Right hindlimb (tissue), 1 donor: ENCODE data around the gene LRP5.
"Not testable (repeated sequence)": the region's sequence is repeated elsewhere in the genome, so short reads cannot be mapped to it uniquely, and the experiment has no call there.

Experiments used
- DNase-seq: peaks from one replicate; pipeline ENCODE4 v3.0.0-alpha.2; 2018

LRP5 gene

GRCh38 chr11:68424981-68425865, 112.8 kb downstream of the LRP5 start:
- no peak for DNase-seq

- no peak for DNase-seq
These were observed 113.5 kb downstream of the LRP5 start for GRCh38 chr11:68425866-68426380.

GRCh38 chr11:68429661-68430060, 117.3 kb downstream of the LRP5 start:
- DNase-seq: no peak

GRCh38 chr11:68430384-68430783, 118.0 kb downstream of the LRP5 start:
- DNase-seq: no peak

DNA sequence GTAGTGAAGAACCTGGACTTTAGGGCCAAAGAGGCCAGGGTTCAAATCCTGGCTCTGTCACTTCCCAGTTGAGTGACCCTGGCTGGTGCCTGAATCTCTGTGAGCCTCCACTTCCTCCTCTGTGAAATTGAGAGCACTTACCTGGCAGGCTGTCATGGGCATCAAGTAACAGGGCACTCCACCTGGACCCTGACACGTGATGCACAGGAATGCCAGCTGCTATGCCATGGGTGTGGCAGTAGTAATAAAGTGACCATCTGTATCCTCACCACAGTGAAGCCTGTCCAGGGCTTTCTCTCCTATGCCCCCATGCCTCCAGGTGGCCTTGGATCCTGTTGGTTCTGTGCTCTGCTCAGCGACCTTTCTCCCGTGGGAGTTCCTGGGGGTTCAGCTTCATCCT, 118.4 kb downstream of the LRP5 start:
- no peak for DNase-seq

DNA sequence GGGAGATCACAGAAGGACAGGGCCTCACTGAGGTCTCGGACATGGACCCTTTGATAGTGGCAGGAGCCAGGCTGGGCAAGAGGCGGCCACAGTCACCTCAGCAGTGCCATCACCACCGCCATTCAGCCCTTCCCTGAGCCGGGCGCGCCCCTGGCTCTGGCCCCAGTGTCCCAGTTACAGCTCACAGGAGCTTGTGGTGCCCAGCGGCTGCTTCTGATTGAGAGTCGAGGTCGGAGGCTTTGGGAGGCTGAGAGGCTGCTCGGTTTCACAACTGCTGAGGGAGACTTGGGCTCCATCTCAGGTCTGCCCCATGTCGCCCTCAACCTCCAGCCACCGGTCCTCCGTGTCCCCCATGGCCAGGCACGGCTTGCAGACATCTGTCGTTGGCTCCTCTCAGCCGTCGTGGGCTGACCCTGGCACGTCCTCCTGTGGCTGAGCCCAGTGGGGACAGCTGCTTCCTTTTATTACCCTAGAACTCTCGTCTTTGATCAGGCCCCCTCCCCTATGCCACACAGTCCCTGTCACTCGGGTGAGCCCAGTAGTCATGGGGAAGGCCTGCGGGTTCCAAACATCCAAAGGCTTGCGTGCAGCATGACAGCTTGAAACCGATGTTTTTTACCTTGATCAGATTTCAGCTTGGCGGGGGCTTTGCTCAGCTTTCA, 119.7 kb downstream of the LRP5 start:
- DNase-seq: no peak

DNA sequence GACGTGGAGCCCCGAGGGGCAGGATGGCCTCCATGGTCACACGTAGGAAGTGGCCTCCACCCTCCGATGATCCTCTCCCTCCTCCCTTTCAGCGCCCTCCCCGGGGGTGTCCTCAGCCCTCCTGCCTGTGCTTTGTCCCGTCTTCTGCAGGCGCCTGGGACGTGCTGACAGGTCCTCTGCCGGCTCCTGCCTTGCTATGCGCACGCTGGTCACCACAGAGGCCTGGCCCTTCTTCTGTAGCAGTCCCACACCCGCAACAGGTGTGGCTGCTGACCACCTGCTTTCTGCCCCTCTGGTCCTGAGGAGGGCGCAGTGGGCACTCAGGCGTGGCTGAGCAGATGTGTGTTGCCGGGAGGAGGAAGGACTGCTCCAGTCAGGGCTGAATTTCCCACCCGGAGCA, 120.5 kb downstream of the LRP5 start:
- DNase-seq: no peak

- DNase-seq: no peak
These were observed 121.2 kb downstream of the LRP5 start for GRCh38 chr11:68433541-68433940.

DNA sequence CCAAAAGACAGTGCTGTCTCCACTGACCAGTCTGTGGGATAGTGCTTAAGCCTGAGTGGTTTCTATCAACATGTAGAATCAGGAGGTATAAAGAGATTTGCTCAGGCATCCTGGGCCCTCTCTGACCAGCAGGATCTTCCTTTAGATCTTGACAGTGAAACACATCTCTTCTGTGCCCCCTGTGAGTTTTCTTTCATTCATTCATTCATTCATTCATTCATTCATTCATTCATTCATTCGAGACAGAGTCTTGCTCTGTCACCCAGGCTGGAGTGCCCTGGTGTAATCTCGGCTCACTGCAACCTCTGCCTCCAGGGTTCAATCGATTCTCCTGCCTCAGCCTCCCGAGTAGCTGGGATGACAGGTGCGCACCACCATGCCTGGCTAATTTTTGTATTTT, 121.8 kb downstream of the LRP5 start:
- not testable (repeated sequence) for DNase-seq

DNA sequence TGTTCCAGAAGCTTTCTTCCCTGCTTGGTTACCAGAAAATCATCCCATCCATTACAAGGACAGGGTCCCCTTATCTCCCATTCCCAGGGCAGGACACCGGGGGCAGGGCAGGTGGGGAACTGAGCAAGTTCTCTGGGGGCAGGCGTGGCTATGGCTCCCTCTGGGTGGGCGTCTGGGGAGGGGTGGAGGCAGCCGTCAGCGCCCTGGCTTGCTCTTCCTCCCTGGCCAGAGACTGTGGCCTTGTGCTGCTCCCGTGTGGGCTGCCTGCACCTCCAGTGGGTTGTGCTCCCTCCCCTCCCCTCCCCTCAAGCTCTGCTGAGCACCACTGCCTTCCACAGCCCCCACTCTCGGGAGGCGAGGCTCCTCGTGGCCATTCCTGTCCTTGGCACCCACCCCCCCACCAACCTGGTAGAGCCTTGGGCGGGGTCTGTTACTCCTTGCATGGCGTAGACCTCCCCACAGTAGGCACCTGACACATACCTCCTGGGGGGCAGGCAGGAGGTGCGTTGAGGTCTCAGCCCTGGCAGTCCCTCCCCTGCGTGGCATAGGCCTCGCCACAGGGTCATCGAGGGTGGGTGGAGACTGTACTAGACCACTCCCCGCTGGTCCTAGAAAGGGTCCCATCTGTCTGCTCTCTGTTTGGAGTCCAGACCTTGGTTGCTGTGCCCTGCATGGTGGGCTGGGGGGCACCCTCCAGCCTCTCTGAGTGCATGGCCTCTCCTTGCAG, 123.9 kb downstream of the LRP5 start:
- DNase-seq: no peak

DNA sequence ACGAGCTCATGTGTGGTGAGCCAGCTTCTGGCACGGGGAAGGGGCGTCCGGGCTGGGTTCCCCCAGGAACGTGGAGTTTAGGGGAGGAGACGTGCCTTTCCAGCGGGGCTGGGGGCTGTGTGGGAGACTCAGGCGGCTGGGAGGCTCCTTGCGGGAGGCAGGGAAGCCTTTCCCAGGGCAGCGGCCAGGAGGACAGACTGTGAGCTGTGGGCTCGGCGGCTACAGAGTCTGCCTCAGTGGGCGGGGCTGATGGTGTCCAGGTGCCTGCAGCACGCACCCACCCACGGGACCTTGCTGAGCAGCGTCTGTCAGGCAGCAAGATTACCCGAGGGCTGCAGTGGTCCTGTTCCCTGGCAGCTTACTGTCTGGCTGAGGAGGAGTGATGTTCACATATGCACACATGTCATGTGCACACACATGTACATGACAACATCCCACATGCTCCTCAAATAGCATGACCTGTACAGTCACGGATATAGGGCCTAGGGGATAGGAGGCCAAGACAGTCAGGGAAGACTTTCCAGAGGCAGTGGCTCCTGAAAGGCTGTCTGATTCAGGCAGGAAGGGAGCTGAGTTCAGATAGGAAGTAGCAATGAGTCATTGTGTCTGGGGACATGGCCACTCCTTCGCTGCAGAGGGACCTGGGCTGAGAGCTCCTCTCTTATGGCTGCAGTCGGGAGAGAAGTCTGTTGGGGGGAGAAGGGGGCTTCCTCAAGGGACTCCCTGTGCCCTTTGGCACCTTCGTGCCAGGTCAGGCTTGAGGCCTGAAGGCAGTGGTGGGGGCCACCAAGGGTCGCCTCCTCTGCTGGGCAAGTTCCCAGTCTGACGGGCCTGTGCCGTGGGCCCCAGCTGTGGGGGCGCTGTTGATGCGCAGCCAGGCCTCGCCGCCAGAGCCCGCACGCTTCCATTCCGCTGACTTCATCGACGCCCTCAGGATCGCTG, 124.9 kb downstream of the LRP5 start:
- DNase-seq: no peak

- no peak for DNase-seq
These were observed 125.7 kb downstream of the LRP5 start for GRCh38 chr11:68437927-68438657.

- DNase-seq: no peak
These were observed 126.4 kb downstream of the LRP5 start for GRCh38 chr11:68438658-68439259.

DNA sequence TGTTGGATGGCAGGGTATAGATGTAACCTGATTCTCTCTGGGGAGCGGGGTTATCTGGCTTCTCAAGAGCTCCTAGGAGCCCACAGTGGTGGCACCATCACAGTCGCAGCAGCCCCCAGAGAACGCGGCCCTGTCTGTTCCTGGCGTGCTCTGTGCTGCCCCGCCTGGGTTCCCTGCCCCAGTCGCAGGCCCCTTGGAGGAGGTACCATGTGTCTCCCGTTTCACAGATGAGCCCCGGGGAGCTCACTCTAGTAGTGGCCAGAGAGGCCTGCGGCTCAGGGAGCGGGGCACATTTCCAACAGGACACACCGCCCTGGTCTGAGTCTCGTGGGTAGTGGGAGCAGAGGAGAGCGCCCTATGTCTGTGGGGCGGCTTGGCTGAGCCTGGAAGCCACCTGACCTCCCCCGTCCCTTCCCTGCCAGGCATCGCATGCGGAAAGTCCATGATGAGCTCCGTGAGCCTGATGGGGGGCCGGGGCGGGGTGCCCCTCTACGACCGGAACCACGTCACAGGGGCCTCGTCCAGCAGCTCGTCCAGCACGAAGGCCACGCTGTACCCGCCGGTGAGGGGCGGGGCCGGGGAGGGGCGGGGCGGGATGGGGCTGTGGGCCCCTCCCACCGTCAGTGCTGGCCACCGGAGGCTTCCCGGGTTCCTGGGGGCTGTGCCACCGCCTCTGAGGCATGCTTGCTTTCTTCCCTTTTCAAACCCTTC, 127.1 kb downstream of the LRP5 start:
- DNase-seq: no peak

- no peak for DNase-seq
These were observed 127.8 kb downstream of the LRP5 start for GRCh38 chr11:68440224-68440623.

DNA sequence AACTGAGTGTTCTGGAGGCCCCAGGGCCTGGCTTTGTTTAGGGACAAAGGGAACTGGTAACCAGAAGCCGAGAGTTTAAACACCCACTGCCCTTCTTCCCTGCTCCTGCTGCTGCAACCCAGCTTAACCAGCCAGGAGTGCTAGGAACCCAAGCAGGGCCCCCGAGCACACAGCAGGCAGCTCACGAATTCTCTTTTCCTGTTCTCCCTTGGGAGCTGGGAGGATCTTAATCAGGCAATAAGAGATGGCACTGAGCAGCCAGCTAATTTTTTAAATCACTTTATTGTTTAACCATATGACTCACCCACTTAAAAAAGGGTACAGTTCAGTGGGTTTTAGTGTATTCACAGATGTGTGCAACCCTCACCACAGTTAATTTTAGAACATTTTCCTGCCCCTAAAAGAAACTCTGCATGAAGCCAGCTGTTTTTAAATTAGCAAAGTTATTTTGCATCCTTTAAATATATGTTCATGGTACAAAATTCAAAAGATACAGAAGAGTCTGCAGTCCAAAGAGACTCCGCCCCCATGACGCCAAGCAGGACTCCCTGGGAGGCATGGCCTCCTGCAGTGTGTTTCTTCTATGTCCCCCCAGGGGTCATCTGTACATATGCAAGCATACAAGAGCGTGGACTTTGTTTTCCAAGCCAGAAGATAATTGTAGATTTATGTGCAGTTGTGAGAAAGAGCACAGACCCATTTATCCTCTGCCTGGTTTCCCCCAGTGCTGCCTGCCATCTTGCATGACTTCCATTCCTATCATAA, 129.3 kb downstream of the LRP5 start:
- DNase-seq: no peak

DNA sequence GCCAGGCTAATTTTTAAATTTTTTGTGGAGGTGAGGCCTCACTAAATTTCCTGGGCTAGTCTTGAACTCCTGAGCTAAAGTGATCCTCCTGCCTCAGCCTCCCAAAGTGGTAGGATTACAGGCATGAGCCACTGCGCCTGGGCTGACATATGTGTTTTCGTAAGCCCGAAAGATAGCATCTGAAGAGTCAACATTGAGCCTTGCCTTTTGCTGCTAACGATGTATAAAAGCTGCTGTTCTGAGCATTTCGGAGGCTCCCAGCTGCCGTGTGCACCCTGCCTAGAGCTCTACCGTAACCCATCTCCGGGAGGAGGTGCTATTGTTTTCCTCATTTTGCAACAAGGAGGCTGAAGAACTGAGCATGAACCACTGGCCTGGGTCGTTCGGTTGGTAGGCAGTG, 130.0 kb downstream of the LRP5 start:
- DNase-seq: no peak

- no peak for DNase-seq
These were observed 132.2 kb downstream of the LRP5 start for GRCh38 chr11:68444566-68444965.

- DNase-seq: no peak
These were observed 133.2 kb downstream of the LRP5 start for GRCh38 chr11:68445531-68446035.
